GM10266 (cell line): ENCODE data around the gene BSCL2.

ENCODE experiments used
- DNase-seq: peaks from one replicate; pipeline ENCODE4 v3.0.0; 2012; ENCODE audit errors: extremely low spot score
- TF ChIP-seq, protein P1 (sequence below): IDR thresholded peaks from 2 replicates; pipeline ENCODE4 v1.5.1; 2012; ENCODE audit warnings: mild to moderate bottlenecking, low read depth; ENCODE audit not compliant: control insufficient read depth, insufficient read depth; ENCODE audit errors: missing control alignments

The BSCL2 gene

DNA sequence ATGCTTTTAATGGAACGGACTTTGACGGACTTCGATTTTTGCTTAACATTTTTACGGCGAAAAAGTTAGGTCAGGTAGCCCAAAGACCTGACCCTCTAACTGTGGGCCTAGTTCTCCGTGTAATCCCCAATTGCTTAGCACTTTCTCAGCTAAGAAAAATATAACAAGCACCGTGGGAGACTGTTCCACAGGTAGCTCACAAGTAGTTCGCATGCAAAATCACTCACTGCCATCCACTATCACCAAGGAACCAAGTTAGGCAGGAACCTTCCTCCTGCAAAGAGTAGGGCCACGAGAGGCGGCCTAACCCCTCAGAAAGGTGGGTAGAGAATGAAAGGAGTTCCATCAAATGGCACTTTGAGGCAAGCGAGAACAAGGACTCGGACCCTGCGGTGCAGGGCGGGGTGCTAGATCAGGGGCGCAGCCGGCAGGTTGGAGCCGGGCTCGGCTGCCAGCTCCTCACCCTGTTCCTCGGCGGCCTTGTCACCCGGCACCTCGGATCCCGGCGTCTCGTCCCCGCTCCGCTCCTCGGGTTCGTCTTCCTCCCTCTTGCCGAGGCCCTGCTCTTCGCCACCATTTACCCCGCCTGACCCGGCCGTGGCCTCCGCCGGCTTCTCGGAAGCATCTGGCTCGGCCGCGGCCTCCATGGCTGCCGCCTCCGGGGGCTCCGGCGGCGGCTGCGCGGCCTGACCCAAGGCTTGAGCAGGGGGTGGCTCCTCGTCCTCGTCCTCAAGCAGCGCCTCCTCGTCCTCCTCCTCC is 19.1 kb upstream of the BSCL2 start:
- TF ChIP-seq, protein P1, sequence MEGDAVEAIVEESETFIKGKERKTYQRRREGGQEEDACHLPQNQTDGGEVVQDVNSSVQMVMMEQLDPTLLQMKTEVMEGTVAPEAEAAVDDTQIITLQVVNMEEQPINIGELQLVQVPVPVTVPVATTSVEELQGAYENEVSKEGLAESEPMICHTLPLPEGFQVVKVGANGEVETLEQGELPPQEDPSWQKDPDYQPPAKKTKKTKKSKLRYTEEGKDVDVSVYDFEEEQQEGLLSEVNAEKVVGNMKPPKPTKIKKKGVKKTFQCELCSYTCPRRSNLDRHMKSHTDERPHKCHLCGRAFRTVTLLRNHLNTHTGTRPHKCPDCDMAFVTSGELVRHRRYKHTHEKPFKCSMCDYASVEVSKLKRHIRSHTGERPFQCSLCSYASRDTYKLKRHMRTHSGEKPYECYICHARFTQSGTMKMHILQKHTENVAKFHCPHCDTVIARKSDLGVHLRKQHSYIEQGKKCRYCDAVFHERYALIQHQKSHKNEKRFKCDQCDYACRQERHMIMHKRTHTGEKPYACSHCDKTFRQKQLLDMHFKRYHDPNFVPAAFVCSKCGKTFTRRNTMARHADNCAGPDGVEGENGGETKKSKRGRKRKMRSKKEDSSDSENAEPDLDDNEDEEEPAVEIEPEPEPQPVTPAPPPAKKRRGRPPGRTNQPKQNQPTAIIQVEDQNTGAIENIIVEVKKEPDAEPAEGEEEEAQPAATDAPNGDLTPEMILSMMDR, result no peak
- no peak for DNase-seq

DNA sequence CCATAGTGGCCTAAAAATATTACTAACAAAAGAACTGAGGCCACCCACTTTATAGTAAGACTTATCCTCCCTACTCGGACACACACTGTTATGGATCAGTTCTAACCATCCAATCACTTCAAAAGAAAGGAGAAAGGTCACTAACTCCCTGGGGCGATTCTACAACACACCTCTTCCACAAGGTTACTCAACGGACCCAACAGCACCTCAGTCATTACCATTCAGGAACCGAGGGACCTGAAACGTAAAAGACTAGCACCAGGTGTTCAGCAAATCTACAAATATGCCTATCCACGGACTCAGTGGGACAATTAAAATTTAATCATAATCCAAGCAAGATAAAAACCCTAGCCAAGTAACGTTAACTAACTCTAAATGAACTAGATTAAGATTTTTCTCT is 18.4 kb upstream of the BSCL2 start:
- no peak for DNase-seq
- TF ChIP-seq, protein P1, result no peak

DNA sequence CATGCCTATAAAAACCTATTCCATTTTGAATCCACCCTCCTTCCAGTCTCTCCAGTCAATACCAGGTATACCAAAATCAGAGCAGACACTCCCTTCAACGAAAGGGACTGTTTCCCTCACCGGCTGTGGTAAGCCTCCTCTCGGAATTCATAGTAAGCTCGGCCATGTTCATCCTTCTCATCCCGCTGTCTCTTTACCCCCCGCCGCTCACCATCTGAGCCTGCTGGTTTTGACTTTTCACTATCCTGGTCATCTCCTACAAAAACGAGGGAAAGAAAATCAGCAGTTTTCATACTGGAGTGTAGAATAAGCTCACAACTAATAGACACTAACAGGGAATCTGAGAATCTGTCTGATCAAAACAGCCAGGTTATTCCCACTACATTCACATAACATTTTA is 16.9 kb upstream of the BSCL2 start:
- TF ChIP-seq, protein P1, result no peak
- DNase-seq, result no peak

DNA sequence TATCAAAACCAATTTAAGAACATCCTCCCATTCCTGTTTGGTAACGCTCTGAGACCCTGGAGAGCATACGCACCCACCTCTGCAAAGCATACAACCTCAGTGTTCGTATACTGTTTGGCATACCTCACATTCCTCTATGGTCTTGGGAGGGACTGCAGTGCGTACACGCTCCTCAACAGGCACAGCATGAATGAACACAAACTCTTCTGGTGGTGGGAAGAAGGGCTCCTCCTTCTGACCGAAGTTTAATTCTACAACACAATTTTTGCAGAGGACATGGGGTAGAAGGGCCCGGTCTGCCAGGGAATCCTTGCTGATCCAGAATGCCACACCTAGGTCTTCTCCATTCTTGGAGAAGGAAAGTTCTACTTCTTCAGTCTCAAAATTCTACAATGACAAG is 14.8 kb upstream of the BSCL2 start:
- TF ChIP-seq, protein P1, result no peak
- DNase-seq, result no peak

DNA sequence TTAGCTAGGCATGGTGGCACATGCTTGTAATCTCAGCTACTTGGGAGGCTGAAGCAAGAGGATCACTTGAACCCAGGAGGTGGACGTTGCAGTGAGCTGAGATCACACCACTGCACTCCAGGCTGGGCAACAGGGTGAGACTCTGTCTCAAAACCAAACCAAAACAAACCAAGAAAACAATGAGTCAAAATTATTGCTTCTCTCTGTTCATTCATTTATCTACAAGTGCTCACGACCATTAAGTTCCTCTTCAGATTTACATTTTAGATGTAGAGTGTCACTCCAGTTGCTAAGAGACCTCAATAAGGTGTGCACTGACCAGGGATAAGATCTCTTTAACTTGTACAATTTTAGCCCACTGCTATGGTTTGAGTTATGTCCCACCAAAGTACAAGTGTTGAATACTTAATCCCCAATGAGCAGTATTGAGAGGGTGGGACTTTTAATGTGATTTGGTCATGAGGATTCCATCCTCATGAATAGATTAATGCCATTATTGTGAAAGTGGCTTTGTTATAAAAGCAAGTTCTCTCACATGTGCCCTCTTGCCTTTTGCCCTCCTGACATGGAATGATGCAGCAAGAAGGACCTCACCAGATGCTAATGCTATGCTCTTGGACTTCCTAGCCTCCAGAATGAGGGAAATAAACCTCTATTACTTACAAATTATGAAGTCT is 12.2 kb upstream of the BSCL2 start:
- no peak for DNase-seq
- TF ChIP-seq, protein P1, result no peak

DNA sequence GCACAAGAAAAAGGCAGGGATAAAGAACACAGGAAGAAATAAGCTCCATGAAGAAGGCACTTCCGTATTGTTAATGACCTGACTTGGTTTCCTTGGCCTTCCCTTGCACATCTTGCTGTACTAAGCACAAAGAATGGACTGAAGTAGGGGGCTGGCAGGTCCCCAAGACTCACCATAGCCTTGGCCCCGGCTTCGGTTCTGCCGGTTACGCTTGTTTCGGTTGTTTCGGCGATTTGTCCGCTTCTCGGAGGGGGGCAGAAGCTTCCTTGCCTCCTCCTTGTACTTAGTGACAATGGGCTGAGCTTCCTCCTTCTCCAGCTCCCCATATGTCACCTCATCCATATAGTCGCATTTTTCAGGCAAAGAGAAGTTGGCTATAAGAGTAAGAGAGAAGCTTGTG is 9.6 kb upstream of the BSCL2 start:
- DNase-seq, result no peak
- TF ChIP-seq, protein P1, result no peak

DNA sequence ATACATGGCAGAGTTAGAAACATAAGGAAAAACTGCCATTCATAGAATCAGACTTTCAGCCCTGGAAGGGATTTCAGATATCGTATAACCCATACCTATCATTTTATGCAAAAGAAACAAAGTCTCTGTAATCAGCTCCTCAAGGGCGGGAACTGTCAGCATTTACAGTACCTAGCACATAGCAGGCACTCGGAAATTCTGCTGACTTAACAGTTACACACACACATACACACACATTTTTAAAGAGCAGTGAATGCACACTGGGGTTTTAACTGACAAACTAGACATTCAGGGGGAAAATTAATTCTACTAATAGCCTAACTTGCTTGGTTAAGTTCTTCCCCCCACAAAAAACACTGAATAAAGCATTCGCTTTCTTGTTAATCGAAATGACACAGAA is 9.0 kb upstream of the BSCL2 start:
- DNase-seq, result no peak
- TF ChIP-seq, protein P1, result no peak
